H1 (cell line): Measurements from ENCODE around the gene TWSG1. TPM values are rescaled to one million over a fixed set of nuclear protein-coding genes. Genes with fewer than 3 reads are reported as not detected.

Source experiments
- CTCF ChIA-PET: fragments of 300-600 bp; sonication (Branson Sonifier 250); formaldehyde crosslinking; loops from one replicate; lab custom pipeline; 2021; ENCODE audit not compliant: partially characterized antibody; lab: Charles Lee
- POLR2A ChIA-PET: fragments of 300-600 bp; sonication (Branson Sonifier 250); formaldehyde crosslinking; loops from one replicate; lab custom pipeline; 2021; ENCODE audit warnings: inconsistent platforms; ENCODE audit not compliant: partially characterized antibody; lab: Charles Lee
- DNase-seq, 2 experiments: peaks; one replicate each; pipeline versions ENCODE4 v3.0.0 to v3.0.0-alpha.2; 2010 to 2022; ENCODE audit warnings: low spot score in 2 of 2, low read depth in 1 of 2, mixed read lengths in 1 of 2
- FAIRE-seq: peaks from 2 replicates; lab custom pipeline; 2011; peaks lifted over from hg19 to GRCh38; lab: Jason Lieb, UNC
- H2AFZ ChIP-seq: 2 replicates; pipeline ENCODE4 v1.8.1; 2012; ENCODE audit warnings: low read length, inconsistent platforms
- H2AK5ac ChIP-seq: 2 replicates; pipeline ENCODE4 v1.6.1; 2013; ENCODE audit warnings: low read depth, low read length
- H2BK120ac ChIP-seq: replicated peaks from 2 replicates; pipeline ENCODE3; 2013; ENCODE audit warnings: low read depth, low read length, inconsistent platforms
- H2BK12ac ChIP-seq: 2 replicates; pipeline ENCODE4 v1.6.1; 2013; ENCODE audit warnings: low read depth, low read length
- H2BK15ac ChIP-seq: 2 replicates; pipeline ENCODE4 v1.6.1; 2013; ENCODE audit warnings: low read length
- H2BK20ac ChIP-seq: 2 replicates; pipeline ENCODE4 v1.6.1; 2013; ENCODE audit warnings: low read length
- H2BK5ac ChIP-seq: 2 replicates; pipeline ENCODE4 v1.6.1; 2013; ENCODE audit warnings: low read depth, low read length
- H3K14ac ChIP-seq: 2 replicates; pipeline ENCODE4 v1.6.1; 2013; ENCODE audit warnings: inconsistent platforms; ENCODE audit not compliant: insufficient read length
- H3K18ac ChIP-seq: 2 replicates; pipeline ENCODE4 v1.6.1; 2013; ENCODE audit warnings: low read length; ENCODE audit errors: extremely low read depth
- H3K23ac ChIP-seq: 2 replicates; pipeline ENCODE4 v1.6.1; 2013; ENCODE audit warnings: inconsistent platforms; ENCODE audit not compliant: insufficient read length
- H3K23me2 ChIP-seq: 2 replicates; pipeline ENCODE4 v1.6.1; 2013; ENCODE audit warnings: low read depth, low read length
- H3K27ac ChIP-seq: 2 replicates; pipeline ENCODE4 v1.6.1; 2011; ENCODE audit warnings: low read depth, low read length, inconsistent platforms
- H3K27me3 ChIP-seq, 4 experiments: replicated peaks in 1 of 4; 1 replicate in 1 of 4; 2 replicates in 3 of 4; pipeline versions ENCODE4 v1.6.1 to v1.8.1; 2011 to 2013; ENCODE audit warnings: low read length in 3 of 4, mild to moderate bottlenecking in 3 of 4, inconsistent platforms in 2 of 4, mixed read lengths in 2 of 4, moderate library complexity in 1 of 4; ENCODE audit not compliant: control insufficient read depth in 3 of 4, insufficient read depth in 3 of 4; ENCODE audit errors: extremely low read depth in 1 of 4
- H3K36me3 ChIP-seq, 4 experiments: 2 replicates each; pipeline versions ENCODE4 v1.6.1 to v1.8.1; 2011 to 2013; ENCODE audit warnings: mild to moderate bottlenecking in 4 of 4, low read length in 3 of 4, moderate library complexity in 2 of 4, control low read depth in 1 of 4, inconsistent platforms in 1 of 4; ENCODE audit not compliant: insufficient read depth in 4 of 4, control insufficient read depth in 2 of 4
- H3K4ac ChIP-seq: replicated peaks from 2 replicates; pipeline ENCODE3; 2013; ENCODE audit warnings: low read length, low read depth, mixed read lengths, inconsistent platforms; ENCODE audit not compliant: insufficient read length
- H3K4me1 ChIP-seq, 4 experiments: replicated peaks in 1 of 4; 1 replicate in 1 of 4; 2 replicates in 3 of 4; pipeline versions ENCODE4 v1.6.1 to v1.8.1; 2011 to 2013; ENCODE audit warnings: low read length in 3 of 4, inconsistent platforms in 2 of 4, mixed read lengths in 1 of 4; ENCODE audit not compliant: insufficient read depth in 4 of 4, control insufficient read depth in 3 of 4
- H3K4me2 ChIP-seq, 2 experiments: 2 replicates each; pipeline versions ENCODE4 v1.6.1 to v1.8.1; 2011 to 2013; ENCODE audit warnings: low read depth in 2 of 2, low read length in 2 of 2, control low read depth in 1 of 2, inconsistent platforms in 1 of 2, mild to moderate bottlenecking in 1 of 2; ENCODE audit not compliant: insufficient read depth in 1 of 2
- H3K4me3 ChIP-seq, 4 experiments: fragments of 200-600, 300-600 bp in 1 of 4; sonication (generic), shearing (Covaris generic), sonication (Bioruptor Twin) in 1 of 4; 2 replicates each; pipeline versions ENCODE4 v1.5.1 to v1.8.1; 2011 to 2016; ENCODE audit warnings: low read length in 4 of 4, low read depth in 3 of 4, control low read depth in 2 of 4, inconsistent platforms in 2 of 4, mild to moderate bottlenecking in 2 of 4, mixed read lengths in 1 of 4, moderate library complexity in 1 of 4; ENCODE audit not compliant: insufficient read depth in 2 of 4; ENCODE audit errors: extremely low read depth in 1 of 4
- H3K56ac ChIP-seq: replicated peaks from 2 replicates; pipeline ENCODE3; 2013; ENCODE audit warnings: low read depth, mild to moderate bottlenecking, mixed read lengths, low read length, inconsistent platforms; ENCODE audit not compliant: insufficient read length
- H3K79me1 ChIP-seq: 2 replicates; pipeline ENCODE4 v1.6.1; 2013; ENCODE audit warnings: low read depth, low read length, control low read depth
- H3K79me2 ChIP-seq, 2 experiments: 2 replicates each; pipeline versions ENCODE4 v1.6.1 to v1.8.1; 2012 to 2013; ENCODE audit warnings: low read length in 2 of 2, mild to moderate bottlenecking in 2 of 2, inconsistent platforms in 1 of 2; ENCODE audit not compliant: insufficient read depth in 2 of 2, control insufficient read depth in 1 of 2
- H3K9ac ChIP-seq, 4 experiments: replicated peaks in 1 of 4; 1 replicate in 1 of 4; 2 replicates in 3 of 4; pipeline versions ENCODE4 v1.6.1 to v1.8.1; 2011 to 2013; ENCODE audit warnings: low read depth in 3 of 4, low read length in 3 of 4, control low read depth in 2 of 4, mild to moderate bottlenecking in 2 of 4, moderate library complexity in 2 of 4, inconsistent platforms in 1 of 4; ENCODE audit errors: extremely low read depth in 1 of 4
- H3K9me3 ChIP-seq, 2 experiments: 2 replicates each; pipeline versions ENCODE4 v1.6.1 to v1.8.1; 2012 to 2013; ENCODE audit warnings: mild to moderate bottlenecking in 2 of 2, moderate library complexity in 2 of 2, control low read depth in 1 of 2, inconsistent platforms in 1 of 2, low read depth in 1 of 2, low read length in 1 of 2, mixed read lengths in 1 of 2; ENCODE audit not compliant: insufficient read depth in 2 of 2
- H4K20me1 ChIP-seq, 2 experiments: replicated peaks in 1 of 2; 2 replicates each; pipeline versions ENCODE3 to v1.8.1; 2011 to 2013; ENCODE audit warnings: inconsistent platforms in 2 of 2, low read length in 2 of 2, mild to moderate bottlenecking in 1 of 2; ENCODE audit not compliant: insufficient read depth in 2 of 2, control insufficient read depth in 1 of 2
- H4K5ac ChIP-seq: 2 replicates; pipeline ENCODE4 v1.6.1; 2013; ENCODE audit warnings: low read length, low read depth, mixed read lengths, inconsistent platforms; ENCODE audit not compliant: insufficient read length
- H4K8ac ChIP-seq: 2 replicates; pipeline ENCODE4 v1.8.0; 2013; ENCODE audit warnings: mild to moderate bottlenecking, moderate library complexity, low read length, inconsistent platforms; ENCODE audit not compliant: insufficient read depth; ENCODE audit errors: extremely low read depth
- H4K91ac ChIP-seq: replicated peaks from 2 replicates; pipeline ENCODE3; 2013; ENCODE audit warnings: low read length, mixed read lengths, inconsistent platforms; ENCODE audit not compliant: insufficient read length
- ATF2 ChIP-seq: IDR thresholded peaks from 2 replicates; pipeline ENCODE4 v1.6.1; 2012; ENCODE audit warnings: low read length, inconsistent platforms
- BACH1 ChIP-seq: IDR thresholded peaks from 2 replicates; pipeline ENCODE4 v1.6.1; 2012; ENCODE audit warnings: low read length, improper control_type of control experiment
- CREB1 ChIP-seq: IDR thresholded peaks from 2 replicates; pipeline ENCODE4 v1.6.1; 2012; ENCODE audit warnings: inconsistent platforms
- CTCF ChIP-seq, 3 experiments: IDR thresholded peaks; 1 replicate in 2 of 3; 2 replicates in 1 of 3; pipeline versions ENCODE4 v1.5.1 to v1.6.1; 2011; ENCODE audit warnings: low read length in 3 of 3, mild to moderate bottlenecking in 3 of 3, inconsistent platforms in 2 of 3, low read depth in 1 of 3, moderate library complexity in 1 of 3; ENCODE audit not compliant: insufficient read depth in 1 of 3; ENCODE audit errors: control extremely low read depth in 1 of 3
- EP300 ChIP-seq, 2 experiments: IDR thresholded peaks; 1 replicate in 1 of 2; 2 replicates in 1 of 2; pipeline ENCODE4 v1.6.1; 2011 to 2012; ENCODE audit warnings: low read depth in 2 of 2, low read length in 2 of 2, mild to moderate bottlenecking in 2 of 2, borderline replicate concordance in 1 of 2, inconsistent platforms in 1 of 2, moderate library complexity in 1 of 2
- KDM1A ChIP-seq: fragments of 200-600, 300-600 bp; sonication (generic); IDR thresholded peaks from 2 replicates; pipeline ENCODE4 v1.7.1; 2016; ENCODE audit warnings: mild to moderate bottlenecking, low read length, borderline replicate concordance
- NANOG ChIP-seq: IDR thresholded peaks from 2 replicates; pipeline ENCODE4 v1.6.1; 2011; ENCODE audit warnings: low read length, low read depth, mild to moderate bottlenecking, inconsistent platforms; ENCODE audit not compliant: insufficient read depth, poor library complexity, severe bottlenecking
- TEAD4 ChIP-seq: IDR thresholded peaks from 2 replicates; pipeline ENCODE4 v1.6.1; 2012; ENCODE audit warnings: low read depth, low read length, inconsistent platforms, mixed read lengths
- YY1 ChIP-seq: IDR thresholded peaks from 2 replicates; pipeline ENCODE4 v1.6.1; 2011; ENCODE audit warnings: low read depth, mild to moderate bottlenecking, low read length
- ZNF274 ChIP-seq: IDR thresholded peaks from 2 replicates; pipeline ENCODE4 v1.7.0; 2012; ENCODE audit warnings: low read length, borderline replicate concordance; ENCODE audit errors: extremely low read depth
- WGBS, 2 experiments: shearing (Covaris generic) in 1 of 2; methylation state at CpG; one replicate each; pipeline versions ENCODE4 v1.1.6 to v1.1.7; 2013 to 2015; ENCODE audit warnings: low lambda C conversion rate in 2 of 2, mixed read lengths in 2 of 2, inconsistent platforms in 1 of 2, low coverage in 1 of 2, missing lambda C conversion rate in 1 of 2; ENCODE audit not compliant: insufficient replicate concordance in 2 of 2, insufficient coverage in 1 of 2, insufficient read length in 1 of 2; ENCODE audit errors: extremely low coverage in 1 of 2, missing lambda C conversion rate in 1 of 2; 5-methylcytosine and 5-hydroxymethylcytosine counted together
- polyA plus RNA-seq, 7 experiments: library from polyadenylated mRNA; depleted of rRNA in 3 of 7; stranded (reverse) in 5 of 7; unstranded in 2 of 7; fragments of >200 nt in 5 of 7; fragments of 200-250 nt in 2 of 7; gene quantifications; 1 replicate in 5 of 7; 2 replicates in 1 of 7; 4 replicates in 1 of 7; pipeline versions ENCODE4 v1.2.1 to v1.2.3, GENCODE V29; 2011 to 2013; ENCODE audit warnings: missing spikeins in 2 of 7, mixed read lengths in 2 of 7
- total RNA-seq: library from RNA; stranded (reverse); fragmentation: NEBNext Ultra II Directional; extraction: Animal tissue kit (Norgen Biotek cat#: 25700); gene quantifications from 2 replicates; pipeline ENCODE4 v1.2.1, GENCODE V29; 2021

The TWSG1 gene
- total and polyA plus RNA-seq, 2 of the 8 experiments (the other 6 are each of a cell fraction or from before 2014, with no cell fraction given): 11.8 to 19.8 TPM

- Histone ChIP-seq H2BK15ac (no peak overlapping the region), H3K4me1 (no peaks in the 10 kb centered on the region), H4K20me1 (no peaks in the 10 kb centered on the region), H4K5ac (no peak overlapping the region), H3K79me2 (no peaks in the 10 kb centered on the region), H2BK20ac (no peak overlapping the region), H4K91ac (no peak overlapping the region), H3K4ac (no peak overlapping the region), H3K9me3 (no peaks in the 10 kb centered on the region; a peak in 1 of 4 replicates), H2AK5ac (no peak overlapping the region), H3K27ac (no peak overlapping the region), H3K79me1 (no peaks in the 10 kb centered on the region), H2BK12ac (no peak overlapping the region), H3K27me3 (no peaks in the 10 kb centered on the region), H3K14ac (no peak overlapping the region), H3K4me2 (no peak overlapping the region), H2BK120ac (no peak overlapping the region), H2BK5ac (no peak overlapping the region), H3K56ac (no peak overlapping the region), H3K23me2 (no peaks in the 10 kb centered on the region), H3K9ac (no peak overlapping the region), H3K36me3 (no peaks in the 10 kb centered on the region), H3K23ac (no peak overlapping the region), H4K8ac (no peak overlapping the region), H3K18ac (no peak overlapping the region), H2AFZ (no peak overlapping the region), H3K4me3 (no peak overlapping the region)
- POLR2A ChIA-PET: no interaction called here
- CTCF ChIA-PET: interaction anchor here (0.6 kb wide), 1 partner anchor 37 kb away, joined by 5 read pairs; no protein-coding TSS in a partner anchor
- FAIRE-seq (no peak), DNase-seq (no peak)
- WGBS, 2 experiments: 95% methylated on average over 2 of the region's 2 CpGs; no CpG with 5 or more reads in 1 of the 2 experiments
- TF ChIP-seq EP300 (IDR thresholded peaks at IDR 0.05; ENCODE audit: borderline replicate concordance in 1 of 2, low read depth in 2 of 2, low read length in 2 of 2): no peak
- TF ChIP-seq TEAD4: no peak
- no peak for TF ChIP-seq CTCF (IDR thresholded peaks at IDR 0.05; ENCODE audit: control extremely low read depth in 1 of 3, insufficient read depth in 1 of 3, low read depth in 1 of 3, low read length in 3 of 3)
- no peak for TF ChIP-seq ATF2
- no peak for TF ChIP-seq NANOG
- no peak for TF ChIP-seq YY1
- no peak for TF ChIP-seq ZNF274
- TF ChIP-seq KDM1A: no peak
- TF ChIP-seq CREB1: no peak
- no peak for TF ChIP-seq BACH1
These were observed 8.9 kb upstream of the TWSG1 start for GRCh38 chr18:9325716-9326115.
